ENCODE results near the gene STK17A. TPM values are rescaled to one million over a fixed set of nuclear protein-coding genes. Genes with fewer than 3 reads are reported as not detected.

STK17A gene
- total RNA-seq, 1 donor from 2014 or later, result 16.7 TPM

- no peak for TF ChIP-seq POLR2AphosphoS5 (IDR thresholded peaks at IDR 0.05; ENCODE audit: insufficient read depth in 1 of 2, low read depth in 1 of 2)
- TF ChIP-seq POLR2A (IDR thresholded peaks at IDR 0.05), result no peak
- TF ChIP-seq CTCF (IDR thresholded peaks at IDR 0.05), result no peak
- peaks cover 10% of the 10 kb centered on the region for H3K4me1 ChIP-seq
- H3K27ac ChIP-seq, result no peak overlapping the region
- H3K36me3 ChIP-seq, result no peaks in the 10 kb centered on the region
- intact Hi-C loops (cut with DNase I), result no loop called here
- H3K27me3 ChIP-seq, result no peaks in the 10 kb centered on the region
- no peak overlapping the region for H3K4me3 ChIP-seq
- no peak for DNase-seq (ENCODE audit: extremely low spot score in 2 of 2)
- no peaks in the 10 kb centered on the region for H3K9me3 ChIP-seq
Observed at GRCh38 chr7:43674559-43675436, 91.9 kb downstream of the STK17A start.

Other genes starting within 250 kb of the STK17A start
- 47.6 TPM for gene COA1, start 146.4 kb downstream of the STK17A start, total RNA-seq
- 65.6 TPM for gene BLVRA, start 175.6 kb downstream of the STK17A start, total RNA-seq